ENCODE measurements around the gene ABHD2. TPM values are rescaled to one million over a fixed set of nuclear protein-coding genes. Genes with fewer than 3 reads are reported as not detected.

Gene ABHD2
- total RNA-seq, 4 donors from 2014 or later, result 37.8 to 81.5 (median 58.3) TPM

GRCh38 chr15:89161666-89162065 is 73.4 kb downstream of the ABHD2 start:
- in situ Hi-C loops (cut with MboI; ENCODE audit: low pct_ligation_motif_present in 1 of 4, low pct_unique_long_range_greater_than_20kb in 1 of 4, low sequenced_read_pairs in 3 of 4) (loop anchor here in 1 of 4 donors (25.0 kb wide), 1 partner anchor 249 kb away; the partner anchor contains the start of gene MFGE8), intact Hi-C loops (cut with DNase I; ENCODE audit: low total_unique reads) (no loop called here)
- WGBS, 2 donors (ENCODE audit: low coverage in 1 of 2), result 56 to 66% methylated on average over 2 to 3 of the region's 3 CpGs
- no peaks in the 10 kb centered on the region for H3K27me3 ChIP-seq
- peaks cover 0 to 27% (median 11%) of the 10 kb centered on the region in 4 donors for H3K4me1 ChIP-seq
- H3K36me3 ChIP-seq, result peaks cover 0 to 1% (median 0%) of the 10 kb centered on the region in 4 donors
- H3K9me3 ChIP-seq, result no peaks in the 10 kb centered on the region
- H3K4me3 ChIP-seq, result no peak overlapping the region
- H3K27ac ChIP-seq, result no peak overlapping the region
- no peak for DNase-seq
- TF ChIP-seq POLR2A (IDR thresholded peaks at IDR 0.05) (no peak), POLR2AphosphoS5 (IDR thresholded peaks at IDR 0.05) (no peak), CTCF (IDR thresholded peaks at IDR 0.05) (no peak), EP300 (IDR thresholded peaks at IDR 0.05; ENCODE audit: low read depth) (no peak)

- 89 to 94% methylated on average over 5 of the region's 5 CpGs for WGBS, 2 donors (ENCODE audit: low coverage in 1 of 2)
- no peaks in the 10 kb centered on the region for H3K9me3 ChIP-seq
- TF ChIP-seq POLR2AphosphoS5 (IDR thresholded peaks at IDR 0.05), result no peak
- TF ChIP-seq POLR2A (IDR thresholded peaks at IDR 0.05), result no peak
- no peak for TF ChIP-seq EP300 (IDR thresholded peaks at IDR 0.05; ENCODE audit: low read depth)
- no peak for TF ChIP-seq CTCF (IDR thresholded peaks at IDR 0.05)
- peaks cover 3 to 42% (median 18%) of the 10 kb centered on the region in 4 donors for H3K4me1 ChIP-seq
- no peaks in the 10 kb centered on the region for H3K36me3 ChIP-seq
- H3K4me3 ChIP-seq, result no peak overlapping the region
- intact Hi-C loops (cut with DNase I; ENCODE audit: low total_unique reads) (no loop called here), in situ Hi-C loops (cut with MboI; ENCODE audit: low pct_ligation_motif_present in 1 of 4, low pct_unique_long_range_greater_than_20kb in 1 of 4, low sequenced_read_pairs in 3 of 4) (loop anchor here in 1 of 4 donors (25.0 kb wide), 1 partner anchor 251 kb away; the partner anchor contains the start of gene MFGE8)
- H3K27me3 ChIP-seq, result no peaks in the 10 kb centered on the region
- no peak overlapping the region for H3K27ac ChIP-seq
- DNase-seq, result no peak
Observed at GRCh38 chr15:89163271-89164055, 75.2 kb downstream of the ABHD2 start.

- no peaks in the 10 kb centered on the region for H3K9me3 ChIP-seq
- peaks cover 3 to 42% (median 18%) of the 10 kb centered on the region in 4 donors for H3K4me1 ChIP-seq
- intact Hi-C loops (cut with DNase I; ENCODE audit: low total_unique reads) (no loop called here), in situ Hi-C loops (cut with MboI; ENCODE audit: low pct_ligation_motif_present in 1 of 4, low pct_unique_long_range_greater_than_20kb in 1 of 4, low sequenced_read_pairs in 3 of 4) (loop anchor here in 1 of 4 donors (25.0 kb wide), 1 partner anchor 252 kb away; the partner anchor contains the start of gene MFGE8)
- DNase-seq, result no peak
- H3K27ac ChIP-seq, result peak overlapping the region in 2 of 4 donors; percentile 39 to 43
- 53 to 54% methylated on average over 7 of the region's 7 CpGs for WGBS, 2 donors (ENCODE audit: low coverage in 1 of 2)
- H3K4me3 ChIP-seq, result no peak overlapping the region
- TF ChIP-seq CTCF (IDR thresholded peaks at IDR 0.05) (no peak), POLR2A (IDR thresholded peaks at IDR 0.05) (no peak), EP300 (IDR thresholded peaks at IDR 0.05; ENCODE audit: low read depth) (no peak), POLR2AphosphoS5 (IDR thresholded peaks at IDR 0.05) (no peak)
- no peaks in the 10 kb centered on the region for H3K27me3 ChIP-seq
- H3K36me3 ChIP-seq, result no peaks in the 10 kb centered on the region
Observed at GRCh38 chr15:89164712-89165211, 76.5 kb downstream of the ABHD2 start.

- in situ Hi-C loops (cut with MboI; ENCODE audit: low pct_ligation_motif_present in 1 of 4, low pct_unique_long_range_greater_than_20kb in 1 of 4, low sequenced_read_pairs in 3 of 4), result loop anchor here in 1 of 4 donors (25.0 kb wide), 1 partner anchor 253 kb away; the partner anchor contains the start of gene MFGE8
- H3K27me3 ChIP-seq, result no peaks in the 10 kb centered on the region
- no peaks in the 10 kb centered on the region for H3K36me3 ChIP-seq
- H3K4me1 ChIP-seq, result peaks cover 3 to 42% (median 18%) of the 10 kb centered on the region in 4 donors
- no peak overlapping the region for H3K4me3 ChIP-seq
- H3K9me3 ChIP-seq, result no peaks in the 10 kb centered on the region
- TF ChIP-seq POLR2A (IDR thresholded peaks at IDR 0.05), result no peak
- no peak for TF ChIP-seq POLR2AphosphoS5 (IDR thresholded peaks at IDR 0.05)
- peak overlapping the region in 2 of 4 donors; percentile 39 to 43 for H3K27ac ChIP-seq
- 22 to 63% methylated on average over 2 of the region's 2 CpGs for WGBS, 2 donors (ENCODE audit: low coverage in 1 of 2)
- no peak for DNase-seq
- intact Hi-C loops (cut with DNase I; ENCODE audit: low total_unique reads), result no loop called here
Observed at GRCh38 chr15:89165677-89166076, 77.4 kb downstream of the ABHD2 start.
